Mammary epithelial cell (primary cell): ENCODE results near the gene LGALSL.

Source experiments
- EZH2 ChIP-seq: IDR thresholded peaks from 2 replicates; pipeline ENCODE4 v1.6.1; 2012; ENCODE audit warnings: low read length, inconsistent platforms, borderline replicate concordance
- TF ChIP-seq, protein P1 (sequence below), 2 donors: IDR thresholded peaks in 1 of 2; conservative IDR thresholded peaks in 1 of 2; 2 replicates each; pipeline ENCODE4 v1.5.1; 2011 to 2012; ENCODE audit warnings: inconsistent platforms in 2 of 2, low read length in 2 of 2, mild to moderate bottlenecking in 2 of 2, control low read depth in 1 of 2, low read depth in 1 of 2; ENCODE audit not compliant: insufficient read depth in 1 of 2; ENCODE audit errors: extremely low read depth in 1 of 2

DNA sequence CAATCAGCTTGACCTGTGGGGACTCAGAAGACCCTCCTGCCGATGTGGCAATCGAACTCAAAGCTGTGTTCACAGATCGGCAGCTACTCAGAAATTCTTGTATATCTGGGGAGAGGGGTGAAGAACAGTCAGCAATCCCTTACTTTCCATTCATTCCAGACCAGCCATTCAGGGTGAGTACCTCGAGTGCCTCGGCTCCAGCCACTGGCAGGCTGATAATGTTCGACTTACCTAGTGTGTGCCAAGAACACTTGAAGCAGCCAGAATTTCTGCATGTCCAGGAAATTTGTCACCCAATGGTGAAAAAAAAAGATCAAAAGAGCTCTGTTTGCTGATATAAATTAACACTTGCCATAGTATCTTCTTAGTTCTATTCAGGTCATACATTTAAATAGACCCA, 2.3 kb downstream of the LGALSL start:
- TF ChIP-seq, protein P1, sequence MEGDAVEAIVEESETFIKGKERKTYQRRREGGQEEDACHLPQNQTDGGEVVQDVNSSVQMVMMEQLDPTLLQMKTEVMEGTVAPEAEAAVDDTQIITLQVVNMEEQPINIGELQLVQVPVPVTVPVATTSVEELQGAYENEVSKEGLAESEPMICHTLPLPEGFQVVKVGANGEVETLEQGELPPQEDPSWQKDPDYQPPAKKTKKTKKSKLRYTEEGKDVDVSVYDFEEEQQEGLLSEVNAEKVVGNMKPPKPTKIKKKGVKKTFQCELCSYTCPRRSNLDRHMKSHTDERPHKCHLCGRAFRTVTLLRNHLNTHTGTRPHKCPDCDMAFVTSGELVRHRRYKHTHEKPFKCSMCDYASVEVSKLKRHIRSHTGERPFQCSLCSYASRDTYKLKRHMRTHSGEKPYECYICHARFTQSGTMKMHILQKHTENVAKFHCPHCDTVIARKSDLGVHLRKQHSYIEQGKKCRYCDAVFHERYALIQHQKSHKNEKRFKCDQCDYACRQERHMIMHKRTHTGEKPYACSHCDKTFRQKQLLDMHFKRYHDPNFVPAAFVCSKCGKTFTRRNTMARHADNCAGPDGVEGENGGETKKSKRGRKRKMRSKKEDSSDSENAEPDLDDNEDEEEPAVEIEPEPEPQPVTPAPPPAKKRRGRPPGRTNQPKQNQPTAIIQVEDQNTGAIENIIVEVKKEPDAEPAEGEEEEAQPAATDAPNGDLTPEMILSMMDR (conservative IDR thresholded peaks at IDR 0.05 in 1 of 2, IDR thresholded peaks at IDR 0.05 in 1 of 2; ENCODE audit: extremely low read depth in 1 of 2, insufficient read depth in 1 of 2, low read depth in 1 of 2, low read length in 2 of 2), result no peak
- no peak for TF ChIP-seq EZH2
